HG02885 (cell line): ENCODE results near the gene MT1A.
"Not testable (repeated sequence)": the region's sequence is repeated elsewhere in the genome, so short reads cannot be mapped to it uniquely, and the experiment has no call there.

Experiments used
- ATAC-seq: cut with Tn5 transposase; IDR thresholded peaks from one replicate; pipeline ENCODE4 v1.9.1; 2021; ENCODE audit warnings: mild to moderate bottlenecking; ENCODE audit not compliant: unreplicated experiment, poor library complexity

Gene MT1A

DNA sequence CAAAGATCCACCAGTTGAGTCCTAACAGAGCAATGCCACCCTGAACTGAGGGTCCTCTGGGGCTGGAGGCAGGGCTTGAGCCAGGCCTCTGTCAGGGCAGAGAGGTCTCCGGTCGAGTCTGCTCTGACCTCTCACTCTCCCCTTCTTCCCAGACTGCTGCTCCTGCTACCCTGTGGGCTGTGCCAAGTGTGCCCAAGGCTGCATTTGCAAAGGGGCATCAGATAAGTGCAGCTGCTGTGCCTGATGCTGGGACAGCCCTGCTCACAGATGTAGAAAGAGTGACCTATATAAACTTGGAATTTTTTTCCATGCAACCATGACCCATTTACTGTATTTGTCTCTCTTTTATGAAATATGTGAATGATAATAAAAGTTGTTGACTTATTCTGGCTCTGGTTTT lies 10.8 kb downstream of the MT1A start:
- ATAC-seq: no peak

DNA sequence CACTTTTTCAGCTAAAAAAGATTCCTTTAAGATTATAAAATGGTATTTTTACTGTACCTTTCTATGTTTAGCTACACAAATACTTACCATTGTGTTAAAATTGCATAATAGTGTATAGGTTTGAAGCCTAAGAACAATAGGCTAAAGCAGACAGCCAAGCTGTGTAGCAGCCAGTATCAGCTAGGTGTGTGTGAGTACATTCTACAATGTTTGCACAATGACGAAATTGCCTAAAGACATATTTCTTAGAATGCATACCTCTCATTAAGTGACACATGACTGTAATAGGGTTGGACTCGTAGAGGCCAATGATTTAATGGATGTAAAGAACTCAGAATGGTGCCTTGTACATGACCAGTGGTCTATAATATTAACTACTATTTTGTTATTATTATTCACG lies 11.4 kb downstream of the MT1A start:
- no peak for ATAC-seq

DNA sequence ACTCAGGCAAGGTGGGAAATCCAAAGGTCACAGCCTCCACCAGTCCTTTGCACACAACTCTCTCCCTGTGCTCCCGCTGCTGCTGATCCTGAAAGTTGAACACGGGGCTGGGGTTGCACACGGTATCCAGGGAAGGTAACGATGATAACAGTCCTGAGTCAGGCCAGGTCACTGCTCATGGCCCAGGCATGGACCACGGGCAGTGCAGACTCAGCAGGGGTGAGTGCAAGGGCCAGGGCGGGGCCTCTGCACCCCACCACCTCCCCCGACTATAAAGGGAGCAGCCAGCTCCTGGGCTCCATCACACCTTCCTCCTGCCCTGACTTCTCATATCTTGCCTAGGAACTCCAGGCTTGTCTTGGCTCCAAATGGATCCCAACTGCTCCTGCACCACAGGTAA lies 13.1 kb downstream of the MT1A start, which contains the start of gene MT1B:
Gene MT1B, plus strand, starts transcription at position 301 of the 400 bp plus-strand sequence. Its CDS starts 68 bp downstream, at position 369.
- ATAC-seq: no peak

DNA sequence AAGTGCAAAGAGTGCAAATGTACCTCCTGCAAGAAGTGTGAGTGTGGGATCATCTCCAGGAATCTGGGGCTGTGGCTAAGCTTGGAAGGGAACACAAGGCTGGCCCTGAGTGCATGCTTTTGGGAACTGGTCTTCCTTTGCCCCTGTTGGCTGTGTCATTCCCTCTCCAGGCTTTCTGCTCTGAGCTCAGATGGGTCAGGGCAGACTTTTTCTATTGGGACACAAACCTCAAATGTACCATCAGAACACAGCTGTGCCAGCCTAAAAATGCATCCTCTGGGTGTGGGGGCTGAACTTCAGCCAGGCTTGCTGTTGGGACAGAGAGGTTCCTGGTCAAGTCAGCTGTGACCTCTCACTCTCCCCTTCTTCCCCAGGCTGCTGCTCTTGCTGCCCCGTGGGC lies 14.1 kb downstream of the MT1A start:
- ATAC-seq: no peak

DNA sequence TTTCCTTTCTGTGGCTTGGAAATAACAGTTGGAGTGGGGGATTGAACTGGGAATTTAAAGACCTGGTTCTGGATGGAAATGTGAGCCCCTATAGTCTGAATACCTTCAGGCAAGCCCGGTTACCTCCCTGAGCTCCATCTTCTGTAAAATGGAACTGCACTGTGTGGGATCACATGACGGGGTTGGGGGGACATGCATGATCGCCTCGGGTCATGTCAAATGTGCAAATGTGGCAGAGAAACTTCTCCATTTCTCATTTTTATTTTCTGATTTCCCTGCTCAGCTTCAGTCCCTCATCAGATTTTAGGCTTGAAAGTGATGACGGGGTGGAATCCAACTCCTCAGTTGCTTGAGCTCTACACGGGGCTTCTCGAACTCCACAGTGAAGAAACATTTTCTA lies 14.8 kb downstream of the MT1A start:
- no peak for ATAC-seq

DNA sequence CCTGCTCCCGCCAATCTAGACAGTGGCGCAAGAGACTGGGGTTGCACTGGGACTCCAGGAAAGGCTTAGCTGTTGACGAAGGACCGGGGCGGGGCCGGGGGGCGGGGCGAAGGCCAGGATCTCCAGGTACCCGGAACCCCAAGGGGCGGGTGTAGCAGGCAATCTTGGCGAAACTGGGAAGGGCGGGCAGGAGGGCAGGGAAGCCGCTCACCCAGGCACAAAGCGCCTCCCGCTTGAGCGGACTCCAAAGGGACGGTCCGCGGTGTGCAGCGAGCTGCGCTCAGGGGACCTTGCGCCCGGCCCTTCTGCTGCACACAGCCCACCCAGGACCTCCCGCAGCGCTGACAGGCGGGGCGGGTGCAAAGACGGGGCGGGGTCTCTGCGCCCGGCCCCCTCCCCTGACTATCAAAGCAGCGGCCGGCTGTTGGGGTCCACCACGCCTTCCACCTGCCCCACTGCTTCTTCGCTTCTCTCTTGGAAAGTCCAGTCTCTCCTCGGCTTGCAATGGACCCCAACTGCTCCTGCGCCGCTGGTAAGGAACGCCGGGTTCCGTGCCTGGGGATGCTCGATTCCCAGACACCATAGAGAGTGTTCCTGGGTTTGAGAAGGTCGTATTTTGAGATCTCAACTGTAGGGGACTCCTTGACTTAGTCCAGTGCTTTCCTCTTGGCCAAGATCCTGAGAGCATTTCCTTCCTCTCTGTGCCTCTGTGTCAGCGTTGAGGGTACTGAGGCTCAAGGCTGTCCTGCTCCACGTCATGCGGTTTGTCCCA lies 19.3 kb downstream of the MT1A start, which contains the start of gene MT1F:
Gene MT1F, plus strand, starts transcription at position 405 of the 772 bp plus-strand sequence. Its CDS starts 100 bp downstream, at position 505.
- no peak for ATAC-seq

DNA sequence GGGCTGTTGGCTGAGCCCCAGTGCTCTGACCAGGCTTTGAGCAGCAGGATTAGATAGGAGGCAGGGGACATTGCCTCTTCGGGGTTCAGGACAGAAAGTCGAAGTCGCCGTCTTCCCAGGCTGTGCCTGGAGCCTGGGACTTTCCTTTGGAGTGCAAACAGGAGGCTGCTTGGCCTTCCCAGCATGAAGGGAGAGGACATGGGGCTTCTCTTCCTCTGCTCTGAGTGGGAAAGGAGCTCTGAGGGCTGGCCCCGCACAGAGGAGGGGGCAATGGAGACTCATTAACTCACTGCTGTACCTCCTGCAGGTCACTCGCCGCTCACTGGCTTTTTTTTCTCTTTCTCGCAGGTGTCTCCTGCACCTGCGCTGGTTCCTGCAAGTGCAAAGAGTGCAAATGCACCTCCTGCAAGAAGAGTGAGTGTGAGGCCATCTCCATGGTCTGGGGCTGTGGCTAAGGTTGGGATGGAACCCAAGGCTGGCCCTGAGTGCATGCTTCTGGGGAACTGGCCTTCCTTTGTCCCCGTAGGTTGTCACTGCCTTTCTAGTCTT lies 19.9 kb downstream of the MT1A start:
- ATAC-seq: no peak

DNA sequence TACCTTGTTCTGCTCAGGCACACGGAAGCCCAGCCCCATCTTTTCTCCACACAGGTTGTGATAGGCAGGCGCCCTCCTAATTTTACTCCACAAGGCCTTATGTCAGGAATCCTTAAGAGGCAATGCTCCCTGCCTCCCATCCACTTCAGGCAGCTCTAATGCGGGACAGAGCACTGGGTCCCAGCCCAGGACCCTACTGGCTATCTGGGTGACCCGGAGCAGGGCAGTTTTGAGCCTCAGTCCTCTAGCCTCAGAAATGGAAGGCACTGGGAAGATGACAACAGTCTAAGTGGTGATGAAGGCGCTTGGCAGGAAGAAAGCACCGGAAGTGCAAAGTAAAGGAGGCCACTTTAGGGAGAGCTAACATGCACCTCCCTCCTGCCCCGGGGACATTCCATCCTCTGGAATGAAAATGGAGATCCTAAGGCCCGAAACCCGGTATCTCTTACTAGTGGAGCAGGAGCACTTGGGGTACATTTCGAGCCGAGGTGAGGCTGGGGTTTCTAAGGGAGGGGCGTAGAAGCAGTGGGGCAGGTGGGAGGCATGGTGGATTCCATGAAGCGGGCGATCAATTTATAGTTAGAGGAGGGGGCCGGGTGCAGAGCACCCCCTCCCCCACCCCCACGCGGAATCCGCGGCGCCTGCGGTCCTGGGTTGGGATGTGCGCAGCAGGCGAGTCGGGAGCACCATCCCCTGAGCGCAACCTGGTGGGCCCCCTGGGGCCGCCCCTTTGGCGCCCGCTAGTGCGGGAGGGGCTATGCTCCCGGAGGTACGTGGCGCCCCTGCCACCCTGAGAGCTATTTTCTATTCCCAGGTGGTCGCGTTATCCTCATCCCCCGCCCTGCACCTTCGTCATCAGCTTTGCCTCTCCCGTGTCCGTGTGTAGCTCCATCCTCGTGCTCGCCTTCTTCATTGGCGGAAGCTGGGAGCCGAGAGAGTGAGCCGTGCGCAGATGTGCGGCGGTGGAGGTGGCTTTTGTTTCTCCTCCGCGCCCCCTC lies 24.2 kb downstream of the MT1A start:
- no peak for ATAC-seq

DNA sequence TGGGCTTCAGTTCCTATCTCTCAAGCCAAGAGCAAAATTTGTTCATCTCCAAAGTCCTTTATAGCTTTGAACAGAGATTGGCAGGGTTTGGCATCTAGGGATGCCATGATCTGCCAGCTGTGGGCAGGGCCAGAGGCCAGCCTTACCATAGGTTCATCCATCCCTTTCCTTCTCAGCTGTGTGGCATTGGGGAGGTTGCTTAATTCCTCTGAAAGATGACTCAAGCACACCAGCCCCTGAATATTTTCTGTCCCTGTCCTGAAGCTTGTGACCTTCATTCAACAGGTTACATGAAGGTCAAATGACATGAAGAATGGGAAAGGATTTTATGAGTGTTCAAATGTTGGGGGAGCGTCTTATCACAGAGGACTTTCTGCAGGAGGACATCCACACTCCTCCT lies 26.0 kb downstream of the MT1A start:
- ATAC-seq: no peak

DNA sequence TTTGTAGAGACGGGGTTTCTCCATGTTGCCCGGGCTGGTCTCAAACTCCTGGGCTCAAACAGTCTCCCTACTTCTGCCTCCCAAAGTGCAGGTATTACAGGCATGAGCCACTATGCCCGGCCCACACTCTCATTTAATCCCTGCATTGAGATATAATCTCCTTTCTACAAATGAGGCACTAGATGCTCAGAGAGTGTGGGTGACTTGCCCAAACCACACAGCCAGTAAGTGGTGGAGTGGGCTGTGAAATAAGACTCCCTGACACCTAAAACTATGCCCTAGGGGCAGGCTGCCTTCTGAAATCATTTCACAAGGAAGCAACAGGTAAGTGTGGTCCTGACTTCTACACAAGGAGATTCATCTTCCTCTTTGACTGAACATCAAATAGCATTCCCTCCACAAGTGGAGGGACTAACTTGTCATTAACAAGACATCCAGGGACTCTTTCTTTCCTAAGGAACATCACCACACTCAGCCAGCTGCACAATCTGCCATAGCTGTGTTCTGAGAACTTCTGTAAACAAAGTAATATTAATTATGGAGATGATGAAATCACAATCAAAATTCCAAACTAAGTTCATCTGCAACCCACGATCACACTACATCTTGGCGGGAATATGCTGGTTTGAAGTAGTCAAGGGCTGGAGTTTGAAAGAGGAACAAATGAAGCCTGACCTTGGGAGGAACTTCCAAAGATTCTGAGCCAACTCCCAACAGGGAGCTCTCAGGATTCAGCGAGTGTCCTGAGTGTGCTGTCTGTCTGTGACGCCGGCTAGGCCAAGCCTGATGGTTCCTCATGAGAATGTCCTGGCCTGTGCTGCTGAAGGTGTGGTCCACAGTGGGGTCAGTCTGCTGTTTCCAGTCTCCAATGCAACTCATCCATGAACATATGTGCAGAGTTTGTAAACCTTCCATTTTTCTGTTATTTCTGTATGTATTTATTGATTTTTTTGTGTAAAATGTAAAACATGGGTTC lies 27.1 kb downstream of the MT1A start:
- not testable (repeated sequence) for ATAC-seq

DNA sequence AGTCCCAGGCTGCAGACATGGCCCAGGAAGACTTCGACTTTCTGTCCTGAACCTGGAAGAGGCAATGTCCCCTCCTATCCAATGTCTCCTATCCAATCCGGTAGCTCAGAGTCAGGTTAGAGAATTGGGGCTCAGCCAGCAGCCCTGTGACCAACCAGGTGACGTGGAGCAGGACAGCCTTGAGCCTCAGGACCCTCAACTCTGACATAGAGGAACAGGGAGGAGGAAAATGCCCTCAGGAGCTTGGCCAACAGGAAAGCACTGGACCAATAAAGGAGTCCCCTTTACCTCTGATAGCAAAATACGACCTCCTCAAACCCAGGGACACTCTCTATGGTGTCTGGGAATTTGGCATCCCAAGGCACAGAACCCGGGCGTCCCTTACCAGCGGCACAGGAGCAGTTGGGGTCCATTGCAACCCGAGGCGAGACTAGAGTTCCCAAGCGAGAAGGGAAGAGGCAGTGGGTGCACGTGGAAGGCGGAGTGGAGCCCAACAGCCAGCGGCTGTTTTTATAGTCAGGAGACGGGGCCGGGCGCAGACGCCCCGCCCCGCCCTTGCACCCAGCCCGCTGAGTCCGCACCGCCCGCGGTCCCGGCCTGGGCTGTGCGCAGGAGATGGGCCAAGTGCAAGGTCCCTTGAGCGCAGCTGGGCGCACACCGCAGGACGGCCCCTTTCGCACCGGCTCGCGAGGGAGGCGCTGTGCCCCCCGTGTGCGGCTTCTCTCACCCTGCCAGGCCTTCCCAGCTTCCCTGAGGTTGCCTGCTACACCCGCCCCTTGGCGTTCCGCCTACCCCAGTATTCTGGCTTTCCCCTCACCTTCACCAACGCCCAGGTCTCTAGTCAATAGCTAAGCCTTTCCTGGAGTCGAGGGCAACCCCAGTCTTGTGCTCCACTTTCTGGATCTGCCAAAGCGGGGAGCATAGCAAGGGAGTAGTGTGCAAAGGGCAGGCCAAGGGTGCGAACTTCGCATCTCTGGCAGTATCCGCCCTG lies 29.4 kb downstream of the MT1A start, which contains the start of gene MT1G:
Gene MT1G, minus strand, starts transcription at position 485 of the 991 bp plus-strand sequence. Its CDS starts 72 bp downstream, at position 413.
- ATAC-seq: no peak

DNA sequence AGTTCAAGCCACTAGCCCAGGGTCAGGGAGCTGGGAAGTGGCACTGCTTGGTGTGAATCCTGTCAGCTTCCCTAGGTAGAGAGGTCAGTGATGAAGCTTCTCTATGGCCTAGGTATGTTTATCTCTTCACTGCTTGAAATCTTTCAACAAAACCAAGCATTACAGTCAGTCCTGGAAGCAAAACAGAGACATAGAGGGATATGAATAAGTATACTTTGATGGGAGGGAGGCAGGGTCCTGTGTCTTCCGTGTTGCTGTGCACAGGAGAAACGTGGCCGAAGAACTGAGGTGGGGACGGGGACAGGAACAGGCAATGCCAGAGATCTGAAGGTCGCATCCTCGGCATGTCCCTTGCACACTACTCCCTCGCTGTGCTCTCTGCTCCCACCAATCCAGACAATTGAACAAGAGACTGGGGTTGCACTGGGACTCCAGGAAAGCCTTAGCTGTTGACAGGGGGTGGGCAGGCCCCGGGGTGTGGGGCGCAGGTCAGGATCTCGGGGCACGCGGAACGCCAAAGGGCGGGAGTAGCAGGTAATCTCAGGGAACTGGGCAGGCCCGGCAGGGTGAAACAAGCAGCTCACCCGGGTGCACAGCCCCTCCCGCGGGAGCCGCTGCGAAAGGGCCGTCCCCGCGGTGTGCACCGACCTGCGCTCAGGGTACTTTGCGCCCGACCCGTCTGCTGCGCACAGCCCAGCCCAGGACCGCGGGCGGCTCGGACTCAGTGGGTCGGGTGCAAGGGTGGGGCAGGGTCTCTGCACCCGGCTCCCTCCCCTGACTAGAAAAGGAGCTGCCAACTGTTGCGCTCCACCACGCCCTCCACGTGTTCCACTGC lies 30.8 kb downstream of the MT1A start, which contains the start of gene MT1H:
Gene MT1H, plus strand, starts transcription at position 810 of the 835 bp plus-strand sequence. CDS start 71 bp downstream, outside the sequence.
- ATAC-seq: no peak

DNA sequence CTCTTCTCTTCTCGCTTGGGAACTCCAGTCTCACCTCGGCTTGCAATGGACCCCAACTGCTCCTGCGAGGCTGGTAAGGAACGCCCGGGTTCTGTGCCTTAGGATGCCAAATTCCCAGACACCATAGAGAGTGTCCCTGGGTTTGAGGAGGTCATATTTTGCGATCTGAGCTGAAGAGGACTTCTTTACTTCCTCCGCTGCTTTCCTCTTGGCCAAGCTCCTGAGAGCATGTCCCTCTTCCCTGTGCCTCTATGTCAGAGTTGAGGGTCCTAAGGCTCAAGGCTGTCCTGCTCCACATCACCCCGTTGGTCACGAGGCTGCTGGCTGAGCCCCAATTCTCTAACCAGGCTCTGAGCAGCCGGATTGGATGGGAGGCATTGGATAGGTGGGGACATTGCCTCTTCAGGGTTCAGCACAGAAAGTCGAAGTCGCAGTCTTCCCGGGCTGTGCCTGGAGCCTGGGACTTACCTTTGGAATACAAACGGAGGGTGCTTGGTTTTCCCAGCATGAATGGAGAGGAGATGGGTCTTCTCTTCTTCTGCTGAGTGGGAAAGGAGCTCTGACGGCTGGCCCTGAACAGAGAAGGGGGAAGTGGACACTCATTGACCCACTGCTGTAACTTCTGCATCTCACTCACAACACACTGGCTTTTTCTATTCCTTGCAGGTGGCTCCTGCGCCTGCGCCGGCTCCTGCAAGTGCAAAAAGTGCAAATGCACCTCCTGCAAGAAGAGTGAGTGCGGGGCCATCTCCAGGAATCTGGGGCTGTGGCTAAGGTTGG lies 31.6 kb downstream of the MT1A start:
- no peak for ATAC-seq

DNA sequence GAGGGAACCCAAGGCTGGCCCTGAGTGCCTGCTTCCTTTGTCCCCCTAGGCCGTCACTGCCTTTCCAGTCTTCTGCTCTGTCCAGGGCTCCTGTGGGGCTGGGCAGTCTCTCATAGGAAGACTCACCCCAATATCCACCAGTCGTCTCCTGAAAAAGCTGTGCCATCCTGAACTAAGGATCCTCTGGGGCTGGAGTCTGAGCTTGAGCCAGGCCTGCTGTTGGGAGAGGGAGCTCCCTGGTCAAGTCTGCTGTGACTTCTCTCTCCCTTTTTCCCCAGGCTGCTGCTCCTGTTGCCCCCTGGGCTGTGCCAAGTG lies 32.1 kb downstream of the MT1A start:
- ATAC-seq: no peak

DNA sequence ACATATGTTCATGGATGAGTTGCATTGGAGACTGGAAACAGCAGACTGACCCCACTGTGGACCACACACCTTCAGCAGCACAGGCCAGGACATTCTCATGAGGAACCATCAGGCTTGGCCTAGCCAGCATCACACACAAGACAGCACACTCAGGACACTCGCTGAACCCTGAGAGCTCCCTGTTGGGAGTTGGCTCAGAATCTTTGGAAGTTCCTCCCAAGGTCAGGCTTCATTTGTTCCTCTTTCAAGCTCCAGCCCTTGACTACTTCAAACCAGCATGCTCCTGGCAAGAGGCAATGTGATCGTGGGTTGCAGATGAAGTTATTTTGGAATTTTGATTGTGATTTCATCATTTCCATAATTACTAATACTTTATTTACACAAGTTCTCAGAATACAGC lies 33.2 kb downstream of the MT1A start:
- not testable (repeated sequence) for ATAC-seq

DNA sequence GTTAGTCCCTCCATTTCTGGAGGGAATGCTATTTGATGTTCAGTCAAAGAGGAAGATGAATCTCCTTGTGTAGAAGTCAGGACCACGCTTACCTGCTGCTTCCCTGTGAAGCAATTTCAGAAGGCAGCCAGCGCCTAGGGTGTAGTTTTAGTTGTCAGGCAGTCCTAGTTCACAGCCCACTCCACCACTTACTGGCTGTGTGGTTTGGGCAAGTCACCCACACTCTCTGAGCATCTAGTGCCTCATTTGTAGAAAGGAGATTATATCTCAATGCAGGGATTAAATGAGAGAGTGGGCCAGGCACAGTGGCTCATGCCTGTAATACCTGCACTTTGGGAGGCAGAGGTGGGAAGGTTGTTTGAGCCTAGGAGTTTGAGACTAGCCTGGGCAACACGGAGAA lies 33.7 kb downstream of the MT1A start:
- ATAC-seq: not testable (repeated sequence)
